ENCODE results near the gene FRMPD3. TPM values are rescaled to one million over a fixed set of nuclear protein-coding genes. Genes with fewer than 3 reads are reported as not detected.

Gene FRMPD3
- total RNA-seq, 1 donor from 2014 or later: 0.08 TPM

GRCh38 chrX:107493141-107493540, 43.7 kb downstream of the FRMPD3 start:
- H3K4me3 Mint-ChIP-seq (ENCODE audit: unreplicated experiment): no peak overlapping the region
- H3K36me3 Mint-ChIP-seq (ENCODE audit: low read depth, unreplicated experiment): no peaks in the 10 kb centered on the region
- H3K27ac Mint-ChIP-seq (ENCODE audit: unreplicated experiment): no peak overlapping the region
- H3K27me3 Mint-ChIP-seq (ENCODE audit: unreplicated experiment): peaks cover 1% of the 10 kb centered on the region
- H3K9me3 Mint-ChIP-seq (ENCODE audit: unreplicated experiment): no peaks in the 10 kb centered on the region
- no peaks in the 10 kb centered on the region for H3K4me1 Mint-ChIP-seq (ENCODE audit: unreplicated experiment)
- no peak for DNase-seq (ENCODE audit: low spot score)
- no peak for TF ChIP-seq CTCF (IDR thresholded peaks at IDR 0.05; ENCODE audit: unreplicated experiment)

GRCh38 chrX:107496786-107497185, 47.3 kb downstream of the FRMPD3 start:
- TF ChIP-seq CTCF (IDR thresholded peaks at IDR 0.05; ENCODE audit: unreplicated experiment): no peak
- no peaks in the 10 kb centered on the region for H3K36me3 Mint-ChIP-seq (ENCODE audit: low read depth, unreplicated experiment)
- DNase-seq (ENCODE audit: low spot score): no peak
- peaks cover 1% of the 10 kb centered on the region for H3K27me3 Mint-ChIP-seq (ENCODE audit: unreplicated experiment)
- H3K4me1 Mint-ChIP-seq (ENCODE audit: unreplicated experiment): no peaks in the 10 kb centered on the region
- no peaks in the 10 kb centered on the region for H3K9me3 Mint-ChIP-seq (ENCODE audit: unreplicated experiment)
- no peak overlapping the region for H3K27ac Mint-ChIP-seq (ENCODE audit: unreplicated experiment)
- H3K4me3 Mint-ChIP-seq (ENCODE audit: unreplicated experiment): no peak overlapping the region

Other genes with a start within 250 kb of the FRMPD3 start
- 9.3 TPM for gene NUP62CL, start 243.2 kb upstream of the FRMPD3 start, total RNA-seq (ENCODE audit: unreplicated experiment)
- gene DNAAF6, start 243.0 kb upstream of the FRMPD3 start, total RNA-seq (ENCODE audit: unreplicated experiment): 1.2 TPM
- gene PRPS1, start 178.9 kb downstream of the FRMPD3 start, total RNA-seq (ENCODE audit: unreplicated experiment): 41.0 TPM